Progenitor cell of endocrine pancreas (in vitro differentiated cells): Measurements from ENCODE around the gene CNTNAP2. TPM values are rescaled to one million over a fixed set of nuclear protein-coding genes. Genes with fewer than 3 reads are reported as not detected.

Experiments used
- DNase-seq: peaks from one replicate; pipeline ENCODE4 v3.0.0; 2021; ENCODE audit warnings: low spot score; ENCODE audit not compliant: unreplicated experiment
- H3K27ac Mint-ChIP-seq: 2 replicates; pipeline ENCODE4 v1.8.0; 2021; ENCODE audit warnings: mild to moderate bottlenecking, moderate library complexity, mixed read lengths
- H3K27me3 Mint-ChIP-seq: 2 replicates; pipeline ENCODE4 v1.8.0; 2021; ENCODE audit warnings: mixed read lengths
- H3K36me3 Mint-ChIP-seq: 2 replicates; pipeline ENCODE4 v1.8.0; 2022; ENCODE audit warnings: mixed read lengths; ENCODE audit not compliant: insufficient read depth
- H3K4me1 Mint-ChIP-seq: 2 replicates; pipeline ENCODE4 v1.8.0; 2021; ENCODE audit warnings: low read depth, mixed read lengths
- H3K4me3 Mint-ChIP-seq: 2 replicates; pipeline ENCODE4 v1.8.0; 2021; ENCODE audit warnings: low read depth, mild to moderate bottlenecking, moderate library complexity, mixed read lengths
- H3K9me3 Mint-ChIP-seq: 2 replicates; pipeline ENCODE4 v1.8.0; 2021; ENCODE audit warnings: low read depth, mixed read lengths
- CTCF ChIP-seq: fragments of 200-600 bp; sonication (generic); IDR thresholded peaks from one replicate; pipeline ENCODE4 v1.5.0; 2021; ENCODE audit warnings: antibody characterized with exemption, mild to moderate bottlenecking; ENCODE audit not compliant: unreplicated experiment
- total RNA-seq: library from RNA; stranded (reverse); gene quantifications from 2 replicates; pipeline ENCODE4 v1.2.1, GENCODE V29; 2021

The CNTNAP2 gene
- total RNA-seq, 1 donor from 2014 or later, result 6.5 TPM

DNA sequence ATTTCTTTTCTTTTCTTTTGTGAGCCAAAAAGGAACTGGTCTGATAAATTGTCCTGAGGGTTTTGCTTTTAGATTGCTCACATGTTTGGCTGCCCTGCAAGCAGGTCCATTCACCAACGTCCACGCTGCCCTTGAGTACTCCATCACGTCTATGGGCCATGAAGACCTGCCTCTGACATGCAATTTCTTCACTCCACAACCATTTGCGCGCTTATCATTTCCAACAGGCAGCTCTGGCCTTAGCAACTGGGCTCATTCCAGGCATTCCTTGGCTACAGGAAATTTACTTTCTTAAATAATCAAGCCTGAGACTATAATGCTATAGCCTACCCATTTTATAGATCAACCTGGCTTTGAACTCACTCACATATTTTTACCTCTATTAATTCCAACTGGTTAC, 2065.7 kb downstream of the CNTNAP2 start:
- peaks cover 3% of the 10 kb centered on the region for H3K9me3 Mint-ChIP-seq
- no peaks in the 10 kb centered on the region for H3K36me3 Mint-ChIP-seq
- TF ChIP-seq CTCF, result no peak
- no peaks in the 10 kb centered on the region for H3K27me3 Mint-ChIP-seq
- no peak overlapping the region for H3K27ac Mint-ChIP-seq
- H3K4me3 Mint-ChIP-seq, result no peak overlapping the region
- H3K4me1 Mint-ChIP-seq, result peaks cover 8% of the 10 kb centered on the region
- no peak for DNase-seq

- H3K36me3 Mint-ChIP-seq, result no peaks in the 10 kb centered on the region
- no peak overlapping the region for H3K27ac Mint-ChIP-seq
- peaks cover 3% of the 10 kb centered on the region for H3K9me3 Mint-ChIP-seq
- no peaks in the 10 kb centered on the region for H3K27me3 Mint-ChIP-seq
- DNase-seq, result no peak
- no peak overlapping the region for H3K4me3 Mint-ChIP-seq
- no peak for TF ChIP-seq CTCF
- peaks cover 8% of the 10 kb centered on the region for H3K4me1 Mint-ChIP-seq
These were observed 2068.4 kb downstream of the CNTNAP2 start for GRCh38 chr7:148185041-148185440.

DNA sequence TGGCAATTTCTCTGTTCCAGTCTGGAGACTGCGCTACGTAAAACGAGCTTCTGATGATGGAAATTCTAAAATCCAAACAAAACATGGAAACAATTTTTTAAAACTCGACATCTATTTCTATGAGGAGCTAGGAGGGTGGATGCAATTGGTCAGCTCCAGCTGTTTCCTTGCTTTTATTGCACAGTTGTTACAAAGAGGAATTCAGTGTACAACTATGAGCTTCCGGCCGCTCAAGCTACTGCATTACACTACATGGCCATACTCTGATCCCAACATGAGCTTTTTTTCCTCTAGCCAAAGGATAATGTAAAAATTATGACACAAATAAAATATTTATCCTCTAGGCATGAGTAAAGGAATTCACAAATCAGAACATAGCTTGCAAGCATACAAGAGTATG, 2070.9 kb downstream of the CNTNAP2 start:
- no peaks in the 10 kb centered on the region for H3K27me3 Mint-ChIP-seq
- H3K4me3 Mint-ChIP-seq, result no peak overlapping the region
- TF ChIP-seq CTCF, result no peak
- H3K9me3 Mint-ChIP-seq, result no peaks in the 10 kb centered on the region
- H3K27ac Mint-ChIP-seq, result no peak overlapping the region
- peaks cover 6% of the 10 kb centered on the region for H3K4me1 Mint-ChIP-seq
- no peaks in the 10 kb centered on the region for H3K36me3 Mint-ChIP-seq
- no peak for DNase-seq

- DNase-seq, result no peak
- H3K4me3 Mint-ChIP-seq, result no peak overlapping the region
- no peak for TF ChIP-seq CTCF
- no peaks in the 10 kb centered on the region for H3K9me3 Mint-ChIP-seq
- H3K4me1 Mint-ChIP-seq, result peaks cover 4% of the 10 kb centered on the region
- H3K27ac Mint-ChIP-seq, result no peak overlapping the region
- no peaks in the 10 kb centered on the region for H3K27me3 Mint-ChIP-seq
- no peaks in the 10 kb centered on the region for H3K36me3 Mint-ChIP-seq
These were observed 2074.9 kb downstream of the CNTNAP2 start for GRCh38 chr7:148191391-148192065.

GRCh38 chr7:148192491-148192890, 2075.9 kb downstream of the CNTNAP2 start:
- TF ChIP-seq CTCF, result no peak
- DNase-seq, result no peak

More at GRCh38 chr7:148192491-148192890, 2075.9 kb downstream of the CNTNAP2 start:
- H3K27ac Mint-ChIP-seq, result no peak overlapping the region
- no peaks in the 10 kb centered on the region for H3K9me3 Mint-ChIP-seq
- H3K4me3 Mint-ChIP-seq, result no peak overlapping the region
- no peaks in the 10 kb centered on the region for H3K36me3 Mint-ChIP-seq
- H3K4me1 Mint-ChIP-seq, result no peaks in the 10 kb centered on the region
- no peaks in the 10 kb centered on the region for H3K27me3 Mint-ChIP-seq
